Esophagus squamous epithelium (tissue), 5 donors: ENCODE measurements around the gene PRPF31. TPM values are rescaled to one million over a fixed set of nuclear protein-coding genes. Genes with fewer than 3 reads are reported as not detected.

Experiments used
- DNase-seq: peaks from one replicate; lab custom pipeline; 2025; lab: John Stamatoyannopoulos, UW
- H3K27ac ChIP-seq, 4 donors: fragments of 200-600 bp; sonication (generic); one replicate each; pipeline ENCODE4 v1.5.1; 2016 to 2019; ENCODE audit warnings: mild to moderate bottlenecking in 1 of 4
- H3K27me3 ChIP-seq, 4 donors: fragments of 200-600 bp; sonication (generic); 1 replicate in 3 of 4; 2 replicates in 1 of 4; pipeline versions ENCODE4 v1.5.1 to v1.6.0; 2017 to 2021; ENCODE audit warnings: antibody characterized with exemption in 1 of 4
- H3K36me3 ChIP-seq, 3 donors: fragments of 200-600 bp; sonication (generic); one replicate each; pipeline ENCODE4 v1.5.1; 2016 to 2019
- H3K4me1 ChIP-seq, 3 donors: fragments of 200-600 bp; sonication (generic); one replicate each; pipeline ENCODE4 v1.5.1; 2017 to 2019
- H3K4me3 ChIP-seq, 4 donors: fragments of 200-600 bp; sonication (generic); 1 replicate in 3 of 4; 2 replicates in 1 of 4; pipeline ENCODE4 v1.5.1; 2016 to 2019; ENCODE audit warnings: mild to moderate bottlenecking in 2 of 4, moderate library complexity in 1 of 4
- H3K9me3 ChIP-seq, 3 donors: fragments of 200-600 bp; sonication (generic); one replicate each; pipeline ENCODE4 v1.5.1; 2016 to 2019
- POLR2A ChIP-seq, 4 donors: fragments of 450-650 bp; IDR thresholded peaks; one replicate each; pipeline ENCODE4 v1.6.1; 2017; ENCODE audit warnings: antibody characterized with exemption in 4 of 4, mild to moderate bottlenecking in 4 of 4, moderate library complexity in 3 of 4
- WGBS, 2 donors: methylation state at CpG; one replicate each; pipeline ENCODE4 v1.1.5; 2018; 5-methylcytosine and 5-hydroxymethylcytosine counted together
- intact Hi-C: fragments of 100-400 bp; cut with DNase I; formaldehyde crosslinking; loops from one replicate; pipeline ENCODE4 v1.15.0; 2022
- total RNA-seq, 4 donors: library from RNA; depleted of rRNA; stranded (reverse); fragments of >200 nt; gene quantifications; one replicate each; pipeline ENCODE4 v1.1.0, GENCODE V29; 2016
- TF ChIP-seq, protein P1 (sequence below), 6 experiments: fragments of 450-650 bp in 4 of 6; fragments of 200-600 bp in 2 of 6; sonication (generic) in 2 of 6; IDR thresholded peaks; one replicate each; pipeline ENCODE4 v1.5.1; 2016 to 2019; ENCODE audit warnings: antibody characterized with exemption in 6 of 6, mild to moderate bottlenecking in 4 of 6, moderate library complexity in 4 of 6
- donor health status: DM: yes; HTN: yes; CAD: no.

The PRPF31 gene
- total RNA-seq, 4 donors from 2014 or later, result 41.8 to 49.2 (median 43.2) TPM

- DNase-seq, result no peak
- 89 to 94% methylated on average over 19 to 24 of the region's 28 CpGs for WGBS, 2 donors
- Histone ChIP-seq H3K36me3 (peaks cover 66 to 98% (median 76%) of the 10 kb centered on the region in 3 donors), H3K4me3 (no peak overlapping the region), H3K9me3 (no peaks in the 10 kb centered on the region), H3K27me3 (no peaks in the 10 kb centered on the region), H3K4me1 (peaks cover 0 to 30% (median 6%) of the 10 kb centered on the region in 3 donors), H3K27ac (no peak overlapping the region)
- no peak for TF ChIP-seq POLR2A (IDR thresholded peaks at IDR 0.05)
- TF ChIP-seq, protein P1, sequence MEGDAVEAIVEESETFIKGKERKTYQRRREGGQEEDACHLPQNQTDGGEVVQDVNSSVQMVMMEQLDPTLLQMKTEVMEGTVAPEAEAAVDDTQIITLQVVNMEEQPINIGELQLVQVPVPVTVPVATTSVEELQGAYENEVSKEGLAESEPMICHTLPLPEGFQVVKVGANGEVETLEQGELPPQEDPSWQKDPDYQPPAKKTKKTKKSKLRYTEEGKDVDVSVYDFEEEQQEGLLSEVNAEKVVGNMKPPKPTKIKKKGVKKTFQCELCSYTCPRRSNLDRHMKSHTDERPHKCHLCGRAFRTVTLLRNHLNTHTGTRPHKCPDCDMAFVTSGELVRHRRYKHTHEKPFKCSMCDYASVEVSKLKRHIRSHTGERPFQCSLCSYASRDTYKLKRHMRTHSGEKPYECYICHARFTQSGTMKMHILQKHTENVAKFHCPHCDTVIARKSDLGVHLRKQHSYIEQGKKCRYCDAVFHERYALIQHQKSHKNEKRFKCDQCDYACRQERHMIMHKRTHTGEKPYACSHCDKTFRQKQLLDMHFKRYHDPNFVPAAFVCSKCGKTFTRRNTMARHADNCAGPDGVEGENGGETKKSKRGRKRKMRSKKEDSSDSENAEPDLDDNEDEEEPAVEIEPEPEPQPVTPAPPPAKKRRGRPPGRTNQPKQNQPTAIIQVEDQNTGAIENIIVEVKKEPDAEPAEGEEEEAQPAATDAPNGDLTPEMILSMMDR (IDR thresholded peaks at IDR 0.05), result no peak
- intact Hi-C loops, result no loop called here
Observed at GRCh38 chr19:54145541-54146158, 30.1 kb downstream of the PRPF31 start.

- Histone ChIP-seq H3K36me3 (peaks cover 73 to 100% (median 92%) of the 10 kb centered on the region in 3 donors), H3K4me1 (peaks cover 0 to 16% (median 0%) of the 10 kb centered on the region in 3 donors), H3K27ac (peak overlapping the region in 2 of 4 donors; percentile 55 to 65), H3K4me3 (no peak overlapping the region), H3K27me3 (no peaks in the 10 kb centered on the region), H3K9me3 (no peaks in the 10 kb centered on the region)
- WGBS, 2 donors, result 79% methylated on average over 2 of the region's 3 CpGs
- no peak for DNase-seq
- intact Hi-C loops, result no loop called here
- TF ChIP-seq, protein P1 (IDR thresholded peaks at IDR 0.05), result no peak
- TF ChIP-seq POLR2A (IDR thresholded peaks at IDR 0.05), result no peak
Observed at GRCh38 chr19:54147676-54148075, 32.1 kb downstream of the PRPF31 start.

GRCh38 chr19:54148158-54148557 is 32.6 kb downstream of the PRPF31 start:
- peaks cover 0 to 20% (median 0%) of the 10 kb centered on the region in 3 donors for H3K4me1 ChIP-seq
- TF ChIP-seq, protein P1 (IDR thresholded peaks at IDR 0.05), result no peak
- no peak for TF ChIP-seq POLR2A (IDR thresholded peaks at IDR 0.05)
- intact Hi-C loops, result no loop called here
- no peak overlapping the region for H3K4me3 ChIP-seq
- 93% methylated on average over 3 of the region's 19 CpGs; no CpG with 5 or more reads in 1 of the 2 donors for WGBS, 2 donors
- H3K36me3 ChIP-seq, result peaks cover 76 to 100% (median 92%) of the 10 kb centered on the region in 3 donors
- peak overlapping the region in 2 of 4 donors; percentile 36 to 65 for H3K27ac ChIP-seq
- no peak for DNase-seq
- no peaks in the 10 kb centered on the region for H3K27me3 ChIP-seq
- no peaks in the 10 kb centered on the region for H3K9me3 ChIP-seq

GRCh38 chr19:54149021-54149812 is 33.7 kb downstream of the PRPF31 start:
- Histone ChIP-seq H3K9me3 (no peaks in the 10 kb centered on the region), H3K4me1 (peaks cover 0 to 27% (median 0%) of the 10 kb centered on the region in 3 donors), H3K4me3 (no peak overlapping the region), H3K27ac (no peak overlapping the region), H3K27me3 (no peaks in the 10 kb centered on the region), H3K36me3 (peaks cover 76 to 100% (median 90%) of the 10 kb centered on the region in 3 donors)
- intact Hi-C loops, result no loop called here
- TF ChIP-seq POLR2A (IDR thresholded peaks at IDR 0.05), result no peak
- TF ChIP-seq, protein P1 (IDR thresholded peaks at IDR 0.05), result no peak
- DNase-seq, result no peak
- 82 to 86% methylated on average over 8 to 9 of the region's 12 CpGs for WGBS, 2 donors
